Neural cell (in vitro differentiated cells): Measurements from ENCODE around the gene OTULIN. TPM values are rescaled to one million over a fixed set of nuclear protein-coding genes. Genes with fewer than 3 reads are reported as not detected.

Experiments
- H2AFZ ChIP-seq: fragments of 200-600, 300-800 bp; sonication (generic), shearing (Covaris generic); 2 replicates; pipeline ENCODE4 v1.6.0; 2014; ENCODE audit warnings: low read depth, mild to moderate bottlenecking, antibody characterized with exemption, low read length, moderate library complexity
- H3F3A ChIP-seq: fragments of 200-600 bp; shearing (Covaris generic); 2 replicates; pipeline ENCODE4 v1.6.1; 2016; ENCODE audit warnings: mild to moderate bottlenecking, moderate library complexity, mixed read lengths, antibody characterized with exemption, low read length; ENCODE audit not compliant: insufficient read depth, poor library complexity, severe bottlenecking
- H3K27ac ChIP-seq: fragments of 200-600, 300-800 bp; sonication (generic), shearing (Covaris generic); 2 replicates; pipeline ENCODE4 v1.5.1; 2014; ENCODE audit warnings: mild to moderate bottlenecking, low read length, moderate library complexity
- H3K27me3 ChIP-seq: fragments of 300-800, 200-600 bp; sonication (generic), shearing (Covaris generic); 2 replicates; pipeline ENCODE4 v1.6.0; 2014; ENCODE audit warnings: mild to moderate bottlenecking, low read depth, low read length, moderate library complexity; ENCODE audit not compliant: insufficient read depth
- H3K36me3 ChIP-seq: fragments of 300-800, 200-600 bp; sonication (generic), shearing (Covaris generic); 2 replicates; pipeline ENCODE4 v1.5.1; 2014; ENCODE audit warnings: mild to moderate bottlenecking, antibody characterized with exemption, low read length, moderate library complexity; ENCODE audit not compliant: insufficient read depth
- H3K4me2 ChIP-seq: fragments of 300-800, 200-600 bp; sonication (generic), shearing (Covaris generic); 2 replicates; pipeline ENCODE4 v1.6.0; 2014; ENCODE audit warnings: mild to moderate bottlenecking, low read length
- H3K4me3 ChIP-seq: fragments of 300-800, 200-600 bp; sonication (generic), shearing (Covaris generic); 2 replicates; pipeline ENCODE4 v1.5.1; 2014; ENCODE audit warnings: mild to moderate bottlenecking, low read length, moderate library complexity
- H3K79me2 ChIP-seq: fragments of 200-600 bp; shearing (Covaris generic); replicated peaks from 2 replicates; pipeline ENCODE4 v1.6.0; 2014; ENCODE audit warnings: mild to moderate bottlenecking, low read length, moderate library complexity; ENCODE audit not compliant: insufficient read depth
- H3K9ac ChIP-seq: fragments of 300-800, 200-600 bp; sonication (generic), shearing (Covaris generic); 2 replicates; pipeline ENCODE4 v1.6.1; 2016; ENCODE audit warnings: mild to moderate bottlenecking, low read length, mixed read lengths
- H3K9me2 ChIP-seq: fragments of 200-600 bp; shearing (Covaris generic); 2 replicates; pipeline ENCODE4 v1.6.1; 2016; ENCODE audit warnings: mild to moderate bottlenecking, low read length, mixed read lengths; ENCODE audit not compliant: insufficient read depth
- H3K9me3 ChIP-seq: fragments of 200-600, 300-800 bp; sonication (generic), shearing (Covaris generic); 2 replicates; pipeline ENCODE4 v1.6.1; 2016; ENCODE audit warnings: mild to moderate bottlenecking, mixed run types, low read length, moderate library complexity, mixed read lengths
- H4K20me1 ChIP-seq: fragments of 200-600 bp; shearing (Covaris generic); 2 replicates; pipeline ENCODE4 v1.6.1; 2016; ENCODE audit warnings: mild to moderate bottlenecking, mixed run types; ENCODE audit not compliant: insufficient read depth
- EP300 ChIP-seq: fragments of 450-650 bp; conservative IDR thresholded peaks from 2 replicates; pipeline ENCODE4 v1.6.1; 2014; ENCODE audit warnings: antibody characterized with exemption, mild to moderate bottlenecking, moderate library complexity; ENCODE audit not compliant: poor library complexity, severe bottlenecking
- EZH2 ChIP-seq: fragments of 200-600, 300-800 bp; shearing (Covaris generic), sonication (generic); IDR thresholded peaks from 2 replicates; pipeline ENCODE4 v1.6.1; 2014; ENCODE audit warnings: antibody characterized with exemption, low read length, borderline replicate concordance, mild to moderate bottlenecking; ENCODE audit not compliant: insufficient read depth, poor library complexity, severe bottlenecking
- MXI1 ChIP-seq: fragments of 450-650 bp; conservative IDR thresholded peaks from 2 replicates; pipeline ENCODE4 v1.6.1; 2014; ENCODE audit warnings: antibody characterized with exemption, mild to moderate bottlenecking; ENCODE audit not compliant: poor library complexity, severe bottlenecking
- POLR2AphosphoS5 ChIP-seq: IDR thresholded peaks from 2 replicates; pipeline ENCODE4 v1.6.1; 2012
- RAD21 ChIP-seq: fragments of 450-650 bp; conservative IDR thresholded peaks from 2 replicates; pipeline ENCODE4 v1.6.1; 2014; ENCODE audit warnings: antibody characterized with exemption, mild to moderate bottlenecking, moderate library complexity
- SMC3 ChIP-seq: fragments of 450-650 bp; conservative IDR thresholded peaks from 2 replicates; pipeline ENCODE4 v1.6.1; 2014; ENCODE audit warnings: antibody characterized with exemption, mild to moderate bottlenecking, moderate library complexity; ENCODE audit not compliant: poor library complexity
- TAF1 ChIP-seq: IDR thresholded peaks from 2 replicates; pipeline ENCODE4 v1.6.1; 2012; ENCODE audit warnings: low read depth
- polyA plus RNA-seq: library from polyadenylated mRNA; depleted of rRNA; stranded (reverse); fragments of >200 nt; gene quantifications from 2 replicates; pipeline ENCODE4 v1.2.3, GENCODE V29; 2014
- TF ChIP-seq, protein P1 (sequence below): IDR thresholded peaks from 2 replicates; pipeline ENCODE4 v1.6.1; 2012; ENCODE audit warnings: borderline replicate concordance
- TF ChIP-seq, protein P2 (sequence below): fragments of 450-650 bp; IDR thresholded peaks from 2 replicates; pipeline ENCODE4 v1.5.1; 2014; ENCODE audit warnings: antibody characterized with exemption, mild to moderate bottlenecking, moderate library complexity; ENCODE audit not compliant: poor library complexity, severe bottlenecking

Gene OTULIN
- polyA plus RNA-seq, 1 donor from 2014 or later, result 19.9 TPM

DNA sequence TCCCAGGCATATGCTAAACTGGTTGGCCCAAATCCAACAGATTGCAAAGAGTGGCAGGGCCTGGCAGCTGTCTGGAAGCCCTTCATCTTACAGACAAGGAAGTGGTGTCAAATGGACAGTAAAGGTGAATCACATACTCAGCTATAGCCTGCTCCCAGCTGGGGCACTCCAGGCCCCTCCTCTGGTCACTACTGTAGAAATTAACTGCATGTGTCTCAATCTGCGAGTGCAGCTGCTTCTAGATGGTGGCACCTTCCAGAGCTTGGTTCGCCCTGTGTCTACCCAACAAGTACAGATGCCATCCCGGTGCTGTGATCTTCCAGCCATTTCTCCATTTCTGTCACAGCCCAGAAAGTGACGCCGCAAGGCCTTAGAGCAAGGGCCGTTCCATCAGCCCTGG is 50.2 kb downstream of the OTULIN start:
- no peak overlapping the region for H3K4me3 ChIP-seq
- TF ChIP-seq TAF1 (no peak), POLR2AphosphoS5 (no peak), RAD21 (no peak), EZH2 (no peak), EP300 (no peak), SMC3 (no peak), MXI1 (no peak)
- TF ChIP-seq, protein P1, sequence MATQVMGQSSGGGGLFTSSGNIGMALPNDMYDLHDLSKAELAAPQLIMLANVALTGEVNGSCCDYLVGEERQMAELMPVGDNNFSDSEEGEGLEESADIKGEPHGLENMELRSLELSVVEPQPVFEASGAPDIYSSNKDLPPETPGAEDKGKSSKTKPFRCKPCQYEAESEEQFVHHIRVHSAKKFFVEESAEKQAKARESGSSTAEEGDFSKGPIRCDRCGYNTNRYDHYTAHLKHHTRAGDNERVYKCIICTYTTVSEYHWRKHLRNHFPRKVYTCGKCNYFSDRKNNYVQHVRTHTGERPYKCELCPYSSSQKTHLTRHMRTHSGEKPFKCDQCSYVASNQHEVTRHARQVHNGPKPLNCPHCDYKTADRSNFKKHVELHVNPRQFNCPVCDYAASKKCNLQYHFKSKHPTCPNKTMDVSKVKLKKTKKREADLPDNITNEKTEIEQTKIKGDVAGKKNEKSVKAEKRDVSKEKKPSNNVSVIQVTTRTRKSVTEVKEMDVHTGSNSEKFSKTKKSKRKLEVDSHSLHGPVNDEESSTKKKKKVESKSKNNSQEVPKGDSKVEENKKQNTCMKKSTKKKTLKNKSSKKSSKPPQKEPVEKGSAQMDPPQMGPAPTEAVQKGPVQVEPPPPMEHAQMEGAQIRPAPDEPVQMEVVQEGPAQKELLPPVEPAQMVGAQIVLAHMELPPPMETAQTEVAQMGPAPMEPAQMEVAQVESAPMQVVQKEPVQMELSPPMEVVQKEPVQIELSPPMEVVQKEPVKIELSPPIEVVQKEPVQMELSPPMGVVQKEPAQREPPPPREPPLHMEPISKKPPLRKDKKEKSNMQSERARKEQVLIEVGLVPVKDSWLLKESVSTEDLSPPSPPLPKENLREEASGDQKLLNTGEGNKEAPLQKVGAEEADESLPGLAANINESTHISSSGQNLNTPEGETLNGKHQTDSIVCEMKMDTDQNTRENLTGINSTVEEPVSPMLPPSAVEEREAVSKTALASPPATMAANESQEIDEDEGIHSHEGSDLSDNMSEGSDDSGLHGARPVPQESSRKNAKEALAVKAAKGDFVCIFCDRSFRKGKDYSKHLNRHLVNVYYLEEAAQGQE, result no peak
- TF ChIP-seq, protein P2, sequence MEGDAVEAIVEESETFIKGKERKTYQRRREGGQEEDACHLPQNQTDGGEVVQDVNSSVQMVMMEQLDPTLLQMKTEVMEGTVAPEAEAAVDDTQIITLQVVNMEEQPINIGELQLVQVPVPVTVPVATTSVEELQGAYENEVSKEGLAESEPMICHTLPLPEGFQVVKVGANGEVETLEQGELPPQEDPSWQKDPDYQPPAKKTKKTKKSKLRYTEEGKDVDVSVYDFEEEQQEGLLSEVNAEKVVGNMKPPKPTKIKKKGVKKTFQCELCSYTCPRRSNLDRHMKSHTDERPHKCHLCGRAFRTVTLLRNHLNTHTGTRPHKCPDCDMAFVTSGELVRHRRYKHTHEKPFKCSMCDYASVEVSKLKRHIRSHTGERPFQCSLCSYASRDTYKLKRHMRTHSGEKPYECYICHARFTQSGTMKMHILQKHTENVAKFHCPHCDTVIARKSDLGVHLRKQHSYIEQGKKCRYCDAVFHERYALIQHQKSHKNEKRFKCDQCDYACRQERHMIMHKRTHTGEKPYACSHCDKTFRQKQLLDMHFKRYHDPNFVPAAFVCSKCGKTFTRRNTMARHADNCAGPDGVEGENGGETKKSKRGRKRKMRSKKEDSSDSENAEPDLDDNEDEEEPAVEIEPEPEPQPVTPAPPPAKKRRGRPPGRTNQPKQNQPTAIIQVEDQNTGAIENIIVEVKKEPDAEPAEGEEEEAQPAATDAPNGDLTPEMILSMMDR, result no peak
- no peaks in the 10 kb centered on the region for H3K27me3 ChIP-seq
- H3K27ac ChIP-seq, result no peak overlapping the region
- H3K36me3 ChIP-seq, result peaks cover 14% of the 10 kb centered on the region
- no peaks in the 10 kb centered on the region for H3K79me2 ChIP-seq
- H3K9me3 ChIP-seq, result no peaks in the 10 kb centered on the region
- no peaks in the 10 kb centered on the region for H3F3A ChIP-seq
- H3K4me2 ChIP-seq, result no peak overlapping the region
- H4K20me1 ChIP-seq, result no peaks in the 10 kb centered on the region
- H3K9me2 ChIP-seq, result no peaks in the 10 kb centered on the region
- no peak overlapping the region for H2AFZ ChIP-seq
- H3K9ac ChIP-seq, result no peak overlapping the region

DNA sequence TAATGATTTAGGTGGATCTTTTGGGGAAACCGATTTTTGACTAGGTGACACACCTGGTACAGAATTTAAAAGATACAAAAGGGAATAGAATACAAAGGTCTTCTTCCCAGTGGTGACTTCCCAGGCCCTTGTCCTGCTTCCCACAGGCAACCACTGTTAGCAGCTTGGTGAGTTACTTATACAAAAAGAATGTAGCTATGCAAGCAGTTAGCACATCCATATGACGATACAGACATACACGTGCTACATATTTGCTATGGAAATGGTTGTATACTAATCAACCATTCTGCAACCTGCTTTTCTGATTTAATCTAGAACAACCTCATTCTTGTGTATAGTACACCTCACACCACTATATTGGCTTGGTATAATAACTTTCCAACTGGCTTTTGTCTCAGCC is 51.0 kb downstream of the OTULIN start:
- Histone ChIP-seq H3K9me3 (no peaks in the 10 kb centered on the region), H3K36me3 (peaks cover 7% of the 10 kb centered on the region)

More for the DNA sequence above, 51.0 kb downstream of the OTULIN start:
- H3K4me2 ChIP-seq, result no peak overlapping the region
- H3F3A ChIP-seq, result no peaks in the 10 kb centered on the region
- no peak overlapping the region for H3K4me3 ChIP-seq
- no peak overlapping the region for H3K27ac ChIP-seq
- no peak overlapping the region for H2AFZ ChIP-seq
- H3K27me3 ChIP-seq, result no peaks in the 10 kb centered on the region
- TF ChIP-seq RAD21 (no peak), EP300 (no peak), POLR2AphosphoS5 (no peak), EZH2 (no peak), TAF1 (no peak), MXI1 (no peak), SMC3 (no peak)
- TF ChIP-seq, protein P1, result no peak
- TF ChIP-seq, protein P2, result no peak
- no peaks in the 10 kb centered on the region for H4K20me1 ChIP-seq
- H3K9ac ChIP-seq, result no peak overlapping the region
- no peaks in the 10 kb centered on the region for H3K79me2 ChIP-seq
- no peaks in the 10 kb centered on the region for H3K9me2 ChIP-seq
